ENCODE results near the gene DCAF17.
"Not testable (repeated sequence)": the region's sequence is repeated elsewhere in the genome, so short reads cannot be mapped to it uniquely, and the experiment has no call there.

The DCAF17 gene

GRCh38 chr2:171497664-171498063, 63.6 kb downstream of the DCAF17 start:
- not testable (repeated sequence) for H3K9me3 Mint-ChIP-seq; H3K36me3 Mint-ChIP-seq (ENCODE audit: low read depth); H3K27me3 Mint-ChIP-seq (ENCODE audit: low read depth)

DNA sequence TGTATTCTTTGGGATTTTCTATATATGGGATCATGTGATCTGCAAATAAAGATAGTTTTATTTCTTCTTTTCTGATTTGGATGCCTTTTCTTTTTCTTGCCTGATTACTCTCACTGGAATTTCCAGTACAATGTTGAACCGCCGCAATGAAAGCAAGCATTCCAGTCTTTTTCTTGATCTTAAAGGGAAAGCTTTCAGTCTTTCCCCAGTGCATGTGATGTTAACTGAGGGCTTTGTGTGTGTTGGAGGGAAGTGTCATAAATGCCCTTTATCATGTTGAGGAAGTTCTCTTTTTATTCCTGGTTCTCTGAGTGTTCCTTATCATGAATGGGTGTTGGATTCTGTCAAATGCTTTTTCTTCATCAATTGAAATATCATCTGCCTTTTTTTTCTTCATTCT, 71.3 kb downstream of the DCAF17 start:
- Mint-ChIP-seq H3K4me1 (ENCODE audit: low read depth) (peaks cover 4% of the 10 kb centered on the region), H3K36me3 (ENCODE audit: low read depth) (no peaks in the 10 kb centered on the region), H3K27ac (no peak overlapping the region), H3K9me3 (no peaks in the 10 kb centered on the region), H3K27me3 (ENCODE audit: low read depth) (peaks cover 3% of the 10 kb centered on the region), H3K4me3 (no peak overlapping the region)

More at GRCh38 chr2:171497664-171498063, 63.6 kb downstream of the DCAF17 start:
- H3K4me3 Mint-ChIP-seq; H3K4me1 Mint-ChIP-seq (ENCODE audit: low read depth); H3K27ac Mint-ChIP-seq: not testable (repeated sequence)

DNA sequence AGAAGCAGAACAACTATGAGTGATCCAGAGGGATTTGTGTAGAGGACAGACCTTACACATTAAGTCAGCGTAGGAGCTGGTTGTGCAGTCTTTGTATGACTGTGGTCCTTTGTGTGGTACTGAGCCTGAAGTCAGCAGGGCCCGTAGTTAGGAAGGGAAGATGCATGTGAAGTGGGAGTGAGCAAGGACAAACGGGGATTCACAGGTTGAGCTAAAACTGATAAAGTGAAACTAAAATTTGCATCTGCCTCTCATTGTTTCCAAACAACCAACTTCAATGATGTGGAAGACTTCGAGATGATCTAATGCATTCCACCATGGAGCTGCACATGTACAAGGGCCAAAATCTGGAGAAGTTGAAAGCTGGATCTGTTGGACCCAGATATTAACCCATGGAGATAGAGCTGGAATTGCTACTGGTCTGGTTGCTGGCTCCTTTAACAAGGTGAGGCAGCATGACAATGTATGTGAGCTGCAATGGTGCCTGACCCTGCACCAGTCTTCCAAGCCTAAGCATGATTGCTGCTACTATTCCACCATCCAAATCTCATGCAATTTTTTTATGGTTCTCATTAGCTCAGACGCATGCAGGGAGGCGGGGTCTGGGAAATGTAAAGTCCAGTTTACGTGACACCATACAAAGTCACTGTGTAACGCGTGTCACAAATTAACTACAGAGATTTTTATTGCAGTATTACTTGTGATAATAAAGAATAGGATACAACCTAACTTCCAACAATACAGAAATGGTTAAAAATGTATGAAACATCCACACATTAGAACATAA, 76.1 kb downstream of the DCAF17 start:
- H3K27me3 Mint-ChIP-seq (ENCODE audit: low read depth): peaks cover 3% of the 10 kb centered on the region
- H3K36me3 Mint-ChIP-seq (ENCODE audit: low read depth): no peaks in the 10 kb centered on the region
- H3K9me3 Mint-ChIP-seq: no peaks in the 10 kb centered on the region
- peaks cover 4% of the 10 kb centered on the region for H3K4me1 Mint-ChIP-seq (ENCODE audit: low read depth)
- H3K27ac Mint-ChIP-seq: no peak overlapping the region
- H3K4me3 Mint-ChIP-seq: no peak overlapping the region

GRCh38 chr2:171512014-171512413, 78.0 kb downstream of the DCAF17 start:
- Mint-ChIP-seq H3K9me3 (no peaks in the 10 kb centered on the region), H3K36me3 (ENCODE audit: low read depth) (no peaks in the 10 kb centered on the region), H3K27me3 (ENCODE audit: low read depth) (no peaks in the 10 kb centered on the region), H3K27ac (no peak overlapping the region), H3K4me1 (ENCODE audit: low read depth) (peaks cover 4% of the 10 kb centered on the region), H3K4me3 (no peak overlapping the region)

DNA sequence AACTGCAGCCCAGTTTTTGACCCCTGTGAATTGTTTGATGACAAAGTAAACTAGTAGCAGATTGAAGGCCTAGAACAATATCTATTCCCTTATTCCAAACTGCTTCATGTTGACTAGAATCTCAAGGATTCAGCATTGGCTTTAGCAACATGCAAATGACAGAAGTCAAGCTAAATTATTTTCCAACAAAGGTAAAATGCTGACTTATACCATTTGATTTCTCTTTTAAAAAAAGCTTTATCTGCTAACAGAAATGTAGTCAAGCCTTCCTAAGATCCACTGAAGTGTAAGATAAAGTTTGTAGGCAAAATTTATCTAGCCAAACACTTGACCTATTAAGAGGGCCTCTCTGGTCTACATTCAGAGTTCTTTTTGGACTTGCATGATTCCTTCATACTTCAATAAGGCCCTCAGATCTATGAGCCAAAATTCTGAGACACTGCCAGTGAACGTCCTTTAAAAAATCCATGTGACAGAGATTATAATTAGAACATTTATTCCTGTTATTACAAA, 78.7 kb downstream of the DCAF17 start:
- H3K4me3 Mint-ChIP-seq: no peak overlapping the region

DNA sequence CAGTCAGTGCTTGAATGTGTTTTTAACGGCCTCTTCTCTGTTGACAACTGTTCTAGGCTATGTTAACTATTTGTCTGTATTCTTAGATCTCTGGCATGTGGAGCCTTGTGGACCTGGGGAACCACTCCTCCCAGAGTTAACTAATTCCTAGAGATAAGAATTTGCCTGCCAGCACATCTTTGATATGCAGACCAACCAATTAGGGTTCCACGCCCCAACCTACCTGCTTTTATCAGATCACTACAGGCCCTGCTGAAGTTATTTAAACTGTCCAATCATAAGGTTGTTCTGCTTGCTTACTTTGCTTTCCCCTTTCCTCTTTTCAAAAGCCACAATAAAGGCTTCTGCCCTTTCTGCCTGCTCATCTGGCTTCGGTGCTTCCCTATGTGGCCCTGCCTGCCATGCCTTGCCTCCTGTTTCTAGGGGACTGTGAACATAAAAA, 79.7 kb downstream of the DCAF17 start:
- Mint-ChIP-seq H3K9me3 (no peaks in the 10 kb centered on the region), H3K27me3 (ENCODE audit: low read depth) (peaks cover 1% of the 10 kb centered on the region), H3K36me3 (ENCODE audit: low read depth) (no peaks in the 10 kb centered on the region), H3K27ac (no peak overlapping the region), H3K4me3 (no peak overlapping the region), H3K4me1 (ENCODE audit: low read depth) (peaks cover 4% of the 10 kb centered on the region)

More for the DNA sequence above, 78.7 kb downstream of the DCAF17 start:
- Mint-ChIP-seq H3K27me3 (ENCODE audit: low read depth) (no peaks in the 10 kb centered on the region), H3K27ac (no peak overlapping the region), H3K4me1 (ENCODE audit: low read depth) (peaks cover 4% of the 10 kb centered on the region), H3K36me3 (ENCODE audit: low read depth) (no peaks in the 10 kb centered on the region), H3K9me3 (no peaks in the 10 kb centered on the region)

DNA sequence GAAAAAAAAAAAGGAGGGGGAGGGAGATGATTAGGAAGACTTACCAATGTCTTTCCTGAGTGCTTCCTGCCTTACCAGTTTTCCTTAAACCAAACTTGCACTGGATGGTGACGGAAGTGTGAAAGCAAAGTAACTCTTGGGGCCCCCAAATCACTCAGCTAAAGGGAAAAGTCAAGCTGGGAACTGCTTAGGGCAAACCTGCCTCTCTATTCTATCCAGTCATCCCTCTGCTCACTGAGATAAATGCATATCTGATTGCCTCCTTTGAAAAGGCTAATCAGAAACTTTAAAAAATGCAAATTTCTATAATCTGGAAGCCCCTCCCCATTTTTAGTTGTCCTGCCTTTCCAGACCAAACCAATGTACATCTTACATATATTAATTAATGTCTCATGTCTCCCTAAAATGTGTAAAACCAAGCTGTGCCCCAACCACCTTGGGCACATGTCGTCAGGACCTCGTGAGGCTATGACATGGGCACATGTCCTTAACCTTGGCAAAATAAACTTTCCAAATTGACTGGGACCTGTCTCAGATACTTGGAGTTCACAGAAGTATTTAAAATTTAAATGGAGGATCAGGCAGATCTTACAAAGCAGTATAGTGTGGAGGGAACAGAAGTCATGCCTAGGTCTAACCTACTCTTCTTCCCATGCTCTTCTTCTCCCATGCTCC, 81.0 kb downstream of the DCAF17 start:
- H3K9me3 Mint-ChIP-seq: no peaks in the 10 kb centered on the region
- H3K36me3 Mint-ChIP-seq (ENCODE audit: low read depth): no peaks in the 10 kb centered on the region
- peaks cover 14% of the 10 kb centered on the region for H3K27me3 Mint-ChIP-seq (ENCODE audit: low read depth)
- peaks cover under 1% of the 10 kb centered on the region for H3K4me1 Mint-ChIP-seq (ENCODE audit: low read depth)
- H3K27ac Mint-ChIP-seq: no peak overlapping the region
- no peak overlapping the region for H3K4me3 Mint-ChIP-seq

DNA sequence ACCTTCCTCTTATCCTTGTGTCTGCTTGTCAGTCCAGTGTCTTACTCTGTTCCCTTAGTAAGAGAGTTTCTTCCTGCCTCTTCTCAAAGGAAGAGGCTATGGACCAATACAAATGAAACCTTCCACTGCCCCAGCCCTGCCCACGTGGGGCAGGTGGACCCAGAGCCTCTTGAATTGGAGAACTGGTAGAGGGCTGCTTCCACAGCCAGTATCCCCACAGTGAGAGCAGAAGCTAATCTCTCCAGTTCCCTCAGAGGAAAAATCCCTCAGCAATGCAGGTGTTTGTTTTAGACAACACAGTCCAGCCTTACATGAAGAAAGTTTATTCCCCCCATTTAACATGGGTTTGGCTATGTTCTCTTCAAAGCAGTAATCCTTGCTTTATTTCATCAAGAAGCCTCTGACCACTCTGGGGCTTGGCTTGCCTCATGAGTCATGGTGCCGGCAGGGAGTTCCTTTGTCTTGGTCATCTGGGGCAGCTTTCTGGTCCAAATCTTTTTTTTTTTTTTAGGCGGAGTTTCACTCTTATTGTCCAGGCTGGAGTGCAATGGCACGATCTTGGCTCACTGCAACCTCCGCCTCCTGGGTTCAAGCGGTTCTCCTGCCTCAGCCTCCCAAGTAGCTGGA, 81.8 kb downstream of the DCAF17 start:
- no peaks in the 10 kb centered on the region for H3K36me3 Mint-ChIP-seq (ENCODE audit: low read depth)
- H3K4me3 Mint-ChIP-seq: no peak overlapping the region
- H3K9me3 Mint-ChIP-seq: no peaks in the 10 kb centered on the region
- peaks cover 19% of the 10 kb centered on the region for H3K27me3 Mint-ChIP-seq (ENCODE audit: low read depth)
- H3K27ac Mint-ChIP-seq: no peak overlapping the region
- H3K4me1 Mint-ChIP-seq (ENCODE audit: low read depth): no peaks in the 10 kb centered on the region

GRCh38 chr2:171516793-171517192, 82.8 kb downstream of the DCAF17 start:
- Mint-ChIP-seq H3K4me3 (no peak overlapping the region), H3K36me3 (ENCODE audit: low read depth) (no peaks in the 10 kb centered on the region), H3K27me3 (ENCODE audit: low read depth) (peaks cover 27% of the 10 kb centered on the region), H3K27ac (no peak overlapping the region), H3K4me1 (ENCODE audit: low read depth) (peaks cover 2% of the 10 kb centered on the region), H3K9me3 (no peaks in the 10 kb centered on the region)

DNA sequence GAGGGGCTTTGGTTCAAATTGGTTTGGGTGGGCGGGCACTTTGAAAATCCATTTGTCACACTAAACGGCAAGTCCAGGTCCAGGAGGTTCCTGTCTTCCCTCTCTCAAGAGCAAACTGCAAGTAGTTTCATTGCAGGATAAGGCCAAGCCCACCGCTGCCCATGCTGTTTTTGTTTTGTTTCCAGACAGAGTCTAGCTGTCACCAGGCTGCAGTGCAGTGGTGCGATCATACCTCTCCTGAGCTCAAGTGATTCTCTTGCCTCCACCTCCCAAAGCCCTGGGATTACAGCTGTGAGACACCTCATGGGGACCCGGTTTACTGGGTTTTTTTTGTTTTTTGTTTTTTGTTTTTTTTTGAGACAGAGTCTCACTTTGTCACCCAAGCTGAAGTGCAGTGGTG, 86.4 kb downstream of the DCAF17 start:
- Mint-ChIP-seq H3K36me3 (ENCODE audit: low read depth) (no peaks in the 10 kb centered on the region), H3K27ac (no peak overlapping the region), H3K9me3 (no peaks in the 10 kb centered on the region), H3K4me1 (ENCODE audit: low read depth) (peaks cover 7% of the 10 kb centered on the region), H3K27me3 (ENCODE audit: low read depth) (peaks cover 55% of the 10 kb centered on the region), H3K4me3 (no peak overlapping the region)

- Mint-ChIP-seq H3K9me3 (no peaks in the 10 kb centered on the region), H3K4me1 (ENCODE audit: low read depth) (peaks cover 7% of the 10 kb centered on the region), H3K36me3 (ENCODE audit: low read depth) (no peaks in the 10 kb centered on the region), H3K27me3 (ENCODE audit: low read depth) (peaks cover 57% of the 10 kb centered on the region), H3K4me3 (peak overlapping the region; percentile 81), H3K27ac (no peak overlapping the region)
These were observed 87.5 kb downstream of the DCAF17 start for GRCh38 chr2:171521361-171522051.

DNA sequence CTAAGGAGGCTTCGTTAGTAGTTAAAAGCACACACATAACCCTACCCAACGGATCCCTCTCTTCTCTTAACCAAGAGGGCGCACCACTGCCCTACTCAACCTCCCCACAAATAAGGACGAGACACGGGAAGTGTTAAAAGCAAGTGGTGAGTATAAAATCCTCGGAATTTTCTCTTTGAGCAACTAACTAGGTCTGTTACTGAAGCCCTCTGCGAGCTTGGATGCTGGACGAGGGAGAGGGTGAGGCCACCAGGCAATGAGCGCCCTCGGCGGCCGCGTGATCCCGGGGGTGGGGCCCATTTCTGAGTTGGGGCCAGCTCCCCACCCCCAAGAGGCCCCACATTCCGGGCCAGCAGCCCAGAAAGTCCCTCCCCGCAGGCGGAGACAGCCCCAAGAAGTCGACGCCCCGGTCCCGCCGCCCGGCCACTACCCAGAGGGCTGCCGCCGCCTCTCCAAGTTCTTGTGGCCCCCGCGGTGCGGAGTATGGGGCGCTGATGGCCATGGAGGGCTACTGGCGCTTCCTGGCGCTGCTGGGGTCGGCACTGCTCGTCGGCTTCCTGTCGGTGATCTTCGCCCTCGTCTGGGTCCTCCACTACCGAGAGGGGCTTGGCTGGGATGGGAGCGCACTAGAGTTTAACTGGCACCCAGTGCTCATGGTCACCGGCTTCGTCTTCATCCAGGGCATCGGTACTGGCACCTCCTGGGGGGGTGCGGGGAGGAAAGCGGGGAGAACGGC, 88.2 kb downstream of the DCAF17 start, which contains the start of gene CYBRD1:
Gene CYBRD1 (plus strand): TSS at position 423 of the 736 bp plus-strand sequence. CDS start 72 bp downstream, at position 495.
- Mint-ChIP-seq H3K9me3 (no peaks in the 10 kb centered on the region), H3K4me3 (peak within 1 kb of the TSS; percentile 81), H3K27me3 (ENCODE audit: low read depth) (peaks cover 61% of the 10 kb centered on the region), H3K27ac (no peak within 1 kb of the TSS), H3K36me3 (ENCODE audit: low read depth) (no peaks in the 10 kb centered on the region), H3K4me1 (ENCODE audit: low read depth) (peaks cover 7% of the 10 kb centered on the region)

- Mint-ChIP-seq H3K27me3 (ENCODE audit: low read depth) (peaks cover 66% of the 10 kb centered on the region), H3K27ac (no peak overlapping the region), H3K4me3 (peak overlapping the region; percentile 81), H3K4me1 (ENCODE audit: low read depth) (peaks cover 7% of the 10 kb centered on the region), H3K36me3 (ENCODE audit: low read depth) (no peaks in the 10 kb centered on the region), H3K9me3 (no peaks in the 10 kb centered on the region)
These were observed 88.7 kb downstream of the DCAF17 start for GRCh38 chr2:171522788-171523087.

Data from T-helper 1 cell treated with Interleukin-12 subunit alpha and Interleukin-12 subunit beta and Interleukin-4 antibody, amounts not matched to agents 30 μg/mL and 1 μg/mL, for 36 hours (primary cell).